Fibroblast of skin of right biceps (primary cell): ENCODE measurements around the gene NFATC2.
"Not testable (repeated sequence)": the region's sequence is repeated elsewhere in the genome, so short reads cannot be mapped to it uniquely, and the experiment has no call there.

ENCODE experiments used
- DNase-seq: peaks from one replicate; pipeline ENCODE4 v3.0.0-alpha.2; 2013

The NFATC2 gene

GRCh38 chr20:51493346-51493791 lies 49.1 kb downstream of the NFATC2 start:
- DNase-seq, result no peak

DNA sequence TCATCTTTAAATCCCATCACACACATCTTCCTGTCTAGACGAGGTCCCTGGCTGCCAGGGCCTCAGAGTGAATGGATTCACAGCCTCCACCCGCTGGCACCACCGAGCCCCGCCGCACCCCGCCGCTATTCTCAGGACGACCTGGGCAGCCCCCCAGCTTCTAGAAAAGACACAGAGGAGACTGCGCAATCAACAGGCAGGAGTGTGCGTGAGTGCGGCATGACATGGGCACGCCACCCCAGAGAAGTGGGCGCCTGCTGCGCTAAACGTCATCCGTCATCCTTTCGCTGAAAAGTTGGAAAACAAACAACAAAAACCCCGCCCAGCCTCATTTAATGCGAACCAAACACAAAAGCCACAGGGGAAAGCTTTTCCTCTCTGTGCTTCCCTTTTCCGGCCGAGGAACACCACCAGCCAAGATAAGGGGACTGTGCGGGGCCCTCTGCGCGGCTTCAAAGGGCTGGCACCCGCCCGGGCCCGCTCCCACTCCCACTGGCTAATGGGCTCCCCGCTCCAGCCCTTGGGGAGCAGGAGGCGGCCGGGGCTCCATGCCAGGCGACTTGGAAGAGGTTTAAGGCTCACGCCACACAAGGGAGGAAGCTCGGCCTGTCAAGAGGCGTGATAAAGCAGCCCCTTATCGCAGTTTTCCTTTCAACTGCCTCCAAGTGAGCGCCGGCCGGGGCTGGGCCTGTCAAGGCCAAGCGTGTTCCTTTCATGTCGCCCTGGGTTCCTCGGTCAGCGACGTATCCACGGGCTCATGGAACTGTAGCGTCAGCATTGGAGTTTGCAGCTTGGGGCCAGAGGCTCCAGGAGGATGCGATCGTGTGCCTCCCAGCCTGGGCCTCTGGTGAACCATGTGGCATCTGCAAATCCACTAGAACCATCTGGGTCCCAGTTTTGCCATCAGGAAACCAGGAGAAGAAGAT lies 50.1 kb downstream of the NFATC2 start:
- DNase-seq, result peak; percentile 42

GRCh38 chr20:51491393-51491792 lies 51.1 kb downstream of the NFATC2 start:
- DNase-seq, result no peak

GRCh38 chr20:51490635-51491034 lies 51.9 kb downstream of the NFATC2 start:
- no peak for DNase-seq

- peak; percentile 51 for DNase-seq
Observed at GRCh38 chr20:51489611-51490010, 52.9 kb downstream of the NFATC2 start.

DNA sequence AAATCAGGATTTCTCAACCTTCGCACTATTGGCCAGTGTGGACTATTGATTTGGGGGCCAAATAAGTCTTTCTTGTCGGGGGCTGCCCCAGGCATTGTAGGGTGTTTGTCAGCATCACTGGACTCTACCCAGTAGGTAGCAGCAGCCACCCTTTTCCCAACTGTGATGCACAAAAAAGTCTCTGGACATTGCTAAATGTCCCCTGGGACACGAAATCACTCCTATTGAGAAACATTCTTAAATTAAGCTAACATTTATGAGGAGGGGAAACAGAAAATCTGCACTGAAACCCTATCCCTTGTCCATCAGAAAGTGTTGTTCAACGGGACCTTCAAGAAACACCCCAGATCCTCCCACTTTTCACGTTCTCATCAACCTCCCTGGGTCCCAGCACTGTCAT lies 54.2 kb downstream of the NFATC2 start:
- DNase-seq, result no peak

DNA sequence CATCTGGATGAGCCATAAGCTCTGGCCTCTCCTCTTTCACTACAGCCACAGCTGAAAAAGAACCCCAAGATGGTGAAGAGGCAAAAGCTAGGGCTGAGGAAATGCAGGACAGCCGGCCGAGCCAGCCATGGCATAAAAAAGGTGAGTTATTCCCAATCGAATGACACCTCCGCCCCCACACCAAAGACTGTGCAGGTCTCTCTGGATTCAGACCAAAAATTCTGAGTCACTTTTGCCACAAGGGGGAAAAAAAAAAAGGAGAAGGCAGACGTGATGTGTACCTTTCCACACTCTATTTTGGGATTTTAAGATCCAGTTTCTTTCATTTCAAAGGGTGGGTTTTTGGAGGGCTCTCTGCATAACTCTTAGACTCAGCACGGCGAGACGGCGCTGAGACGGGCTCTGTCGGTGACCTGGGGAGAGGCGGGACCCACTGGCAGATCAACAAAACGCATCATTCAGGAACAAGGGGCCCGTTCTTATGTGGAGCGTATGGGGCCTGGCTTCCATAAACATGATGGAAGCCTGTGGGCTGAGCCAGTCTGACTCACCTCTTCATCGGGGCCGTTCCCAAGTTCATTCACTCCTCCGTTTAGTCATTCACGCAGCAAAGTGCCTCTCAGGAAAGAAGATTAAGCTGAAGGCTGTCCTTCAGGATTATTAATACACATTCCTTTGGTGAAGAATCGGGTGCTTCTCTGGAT lies 54.8 kb downstream of the NFATC2 start:
- peak; percentile 92 for DNase-seq

GRCh38 chr20:51487076-51487475 lies 55.4 kb downstream of the NFATC2 start:
- DNase-seq, result no peak

- peak; percentile 68 for DNase-seq
Observed at GRCh38 chr20:51486197-51487005, 56.1 kb downstream of the NFATC2 start.

DNA sequence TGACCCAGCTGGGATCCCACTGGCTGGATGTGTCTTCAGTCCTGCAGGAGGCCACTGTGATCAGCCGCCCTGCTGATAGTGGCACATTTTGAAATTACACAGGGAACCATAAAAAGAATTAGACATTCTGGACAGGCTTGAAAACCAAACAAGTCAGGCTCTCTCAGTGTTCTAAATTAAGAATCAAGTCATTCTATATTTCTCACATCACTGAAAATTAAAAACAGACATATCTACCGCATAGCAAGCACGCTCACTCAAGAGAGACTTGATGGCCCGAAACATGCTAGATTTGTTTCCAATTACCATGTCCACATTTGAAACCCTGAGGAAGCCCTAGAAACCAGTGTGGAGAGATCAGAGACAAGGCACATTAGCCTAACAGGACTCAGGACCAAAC lies 57.7 kb downstream of the NFATC2 start:
- peak; percentile 53 for DNase-seq

- DNase-seq, result no peak
Observed at GRCh38 chr20:51484141-51484815, 58.2 kb downstream of the NFATC2 start.

- DNase-seq, result no peak
Observed at GRCh38 chr20:51482836-51483473, 59.6 kb downstream of the NFATC2 start.

GRCh38 chr20:51481341-51481914 lies 61.1 kb downstream of the NFATC2 start:
- no peak for DNase-seq

DNA sequence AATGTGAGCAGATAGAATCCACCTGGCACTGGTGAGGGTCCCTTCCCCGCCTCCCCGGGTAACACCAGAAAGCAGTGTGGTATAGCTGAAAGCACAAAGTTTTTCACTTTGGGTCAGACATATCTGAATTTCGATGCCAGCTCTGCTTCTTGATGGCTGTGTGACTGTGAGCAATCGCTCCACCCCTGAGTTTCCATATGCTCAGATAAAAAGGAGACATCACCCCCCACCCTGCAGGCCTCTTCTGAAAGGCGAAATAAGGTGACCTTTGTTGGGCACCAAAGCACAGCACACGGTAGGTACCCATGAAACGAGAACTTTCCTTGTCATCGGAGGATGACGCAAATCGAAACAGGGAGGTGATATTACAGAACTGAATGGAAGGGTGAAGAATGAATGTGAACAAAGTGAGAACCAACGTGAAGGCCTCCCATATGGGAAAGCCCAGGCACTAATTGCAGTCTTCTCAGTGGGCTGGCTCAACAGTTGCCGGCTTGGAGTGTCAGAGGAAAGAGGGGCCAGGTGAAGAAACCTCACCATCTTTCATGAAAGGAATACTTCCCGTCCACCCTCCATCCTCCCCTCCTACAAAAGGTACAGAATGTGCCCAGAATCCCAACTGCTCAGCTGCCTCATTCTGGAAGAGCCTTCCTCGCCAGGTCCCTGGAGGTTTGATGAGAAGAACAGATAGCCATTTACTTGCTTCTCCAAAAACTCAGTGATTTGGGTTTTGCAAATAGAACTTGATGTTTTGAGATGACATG lies 61.8 kb downstream of the NFATC2 start:
- no peak for DNase-seq

DNA sequence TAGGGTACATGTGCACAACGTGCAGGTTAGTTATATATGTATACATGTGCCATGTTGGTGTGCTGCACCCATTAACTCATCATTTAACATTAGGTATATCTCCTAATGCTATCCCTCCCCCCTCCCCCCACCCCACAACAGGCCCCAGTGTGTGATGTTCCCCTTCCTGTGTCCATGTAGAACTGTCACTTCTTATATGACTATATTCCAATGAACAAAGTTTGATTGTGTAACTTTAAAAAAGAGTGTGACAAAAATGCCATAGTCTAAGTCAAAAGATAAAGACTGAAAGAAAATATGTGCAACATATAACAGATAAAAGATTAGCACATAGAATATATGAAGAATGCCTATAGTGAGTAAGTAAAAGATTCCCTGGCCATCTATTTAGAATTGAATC lies 66.4 kb downstream of the NFATC2 start:
- not testable (repeated sequence) for DNase-seq

DNA sequence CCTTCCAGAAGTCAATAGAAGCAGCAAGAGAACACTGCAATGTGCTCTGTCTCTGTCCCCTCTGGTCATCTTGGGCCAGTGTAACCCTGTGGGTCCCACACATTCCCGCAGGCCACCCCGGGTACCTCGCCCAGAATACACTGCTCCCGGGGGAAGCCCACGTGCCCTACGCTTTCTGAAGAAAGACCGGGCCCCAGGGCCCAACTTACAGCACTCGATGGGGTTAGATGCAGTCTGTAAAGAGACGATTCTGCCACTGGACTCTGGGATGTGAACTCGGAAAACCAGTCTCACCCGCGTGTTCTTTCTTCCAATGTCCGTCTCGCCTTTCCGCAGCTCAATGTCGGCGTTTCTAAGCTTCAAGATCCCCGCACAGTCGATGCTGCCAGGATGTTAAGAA lies 68.7 kb downstream of the NFATC2 start:
- no peak for DNase-seq

GRCh38 chr20:51473256-51473655 lies 69.3 kb downstream of the NFATC2 start:
- no peak for DNase-seq

DNA sequence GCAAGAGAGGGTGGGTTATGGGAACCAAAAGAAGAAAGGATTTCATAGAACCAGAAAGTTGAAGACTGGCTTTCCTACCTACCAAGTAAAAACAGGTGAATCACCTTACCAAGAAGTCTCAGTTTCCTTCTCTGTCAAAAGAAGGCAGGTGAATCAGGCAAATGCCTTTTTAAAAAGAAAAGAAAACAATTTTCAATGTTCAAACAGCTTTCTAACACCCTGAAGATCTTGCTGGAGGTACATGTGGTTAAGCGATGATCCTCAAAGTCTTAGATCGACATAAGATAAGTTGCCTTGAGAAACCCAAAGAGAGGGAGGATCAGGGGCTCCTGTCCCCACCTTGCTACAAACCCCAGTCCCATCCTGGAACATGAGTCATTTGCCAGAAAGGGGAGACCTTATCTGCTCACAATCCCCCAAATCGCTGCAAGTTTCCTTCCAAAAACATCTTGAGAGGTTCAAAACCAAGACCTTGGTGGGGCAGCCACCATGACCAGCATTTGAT lies 71.6 kb downstream of the NFATC2 start:
- no peak for DNase-seq

DNA sequence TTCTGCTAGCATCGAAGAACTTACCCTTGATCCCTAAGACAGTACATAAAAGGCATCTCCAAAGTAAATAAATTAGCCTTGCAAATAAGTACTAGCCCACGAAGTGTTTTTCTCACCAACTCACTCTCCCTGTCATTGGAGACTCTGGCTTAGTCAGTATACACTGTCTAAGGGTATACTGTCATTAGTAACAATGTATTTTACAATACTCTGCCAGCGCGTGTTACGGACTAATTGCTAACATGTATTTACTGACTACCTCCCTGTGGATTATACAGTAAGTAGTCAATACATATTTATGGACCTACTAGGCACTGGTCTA lies 72.1 kb downstream of the NFATC2 start:
- no peak for DNase-seq

GRCh38 chr20:51469578-51470498 lies 72.7 kb downstream of the NFATC2 start:
- no peak for DNase-seq
